H1 (cell line): ENCODE results near the gene PROKR1. TPM values are rescaled to one million over a fixed set of nuclear protein-coding genes. Genes with fewer than 3 reads are reported as not detected.

Experiments used
- CEBPB ChIP-seq: IDR thresholded peaks from 2 replicates; pipeline ENCODE4 v1.6.1; 2012; ENCODE audit warnings: low read depth, low read length
- CHD1 ChIP-seq: IDR thresholded peaks from 2 replicates; pipeline ENCODE4 v1.6.1; 2012; ENCODE audit warnings: low read depth, low read length, improper control_type of control experiment
- HDAC2 ChIP-seq, 2 experiments: fragments of 300-600 bp in 1 of 2; sonication (generic) in 1 of 2; IDR thresholded peaks; 2 replicates each; pipeline ENCODE4 v1.6.1; 2011 to 2012; ENCODE audit warnings: low read depth in 2 of 2, low read length in 2 of 2, mild to moderate bottlenecking in 2 of 2, moderate library complexity in 2 of 2, borderline replicate concordance in 1 of 2, inconsistent platforms in 1 of 2
- KDM5A ChIP-seq: fragments of 200-600 bp; IDR thresholded peaks from 2 replicates; pipeline ENCODE4 v1.7.1; 2012; ENCODE audit warnings: mild to moderate bottlenecking, low read length, inconsistent platforms, mixed read lengths
- RAD21 ChIP-seq, 2 experiments: IDR thresholded peaks in 1 of 2; conservative IDR thresholded peaks in 1 of 2; 2 replicates each; pipeline ENCODE4 v1.6.1; 2011; ENCODE audit warnings: low read depth in 2 of 2, low read length in 2 of 2, improper control_type of control experiment in 1 of 2, inconsistent platforms in 1 of 2, mild to moderate bottlenecking in 1 of 2, moderate library complexity in 1 of 2
- RFX5 ChIP-seq: IDR thresholded peaks from 2 replicates; pipeline ENCODE4 v1.6.1; 2011; ENCODE audit warnings: low read depth, low read length, improper control_type of control experiment, borderline replicate concordance
- polyA plus RNA-seq, 7 experiments: library from polyadenylated mRNA; depleted of rRNA in 3 of 7; stranded (reverse) in 5 of 7; unstranded in 2 of 7; fragments of >200 nt in 5 of 7; fragments of 200-250 nt in 2 of 7; gene quantifications; 1 replicate in 5 of 7; 2 replicates in 1 of 7; 4 replicates in 1 of 7; pipeline versions ENCODE4 v1.2.1 to v1.2.3, GENCODE V29; 2011 to 2013; ENCODE audit warnings: missing spikeins in 2 of 7, mixed read lengths in 2 of 7
- total RNA-seq: library from RNA; stranded (reverse); fragmentation: NEBNext Ultra II Directional; extraction: Animal tissue kit (Norgen Biotek cat#: 25700); gene quantifications from 2 replicates; pipeline ENCODE4 v1.2.1, GENCODE V29; 2021
- TF ChIP-seq, protein P1 (sequence below), 3 experiments: IDR thresholded peaks; 1 replicate in 2 of 3; 2 replicates in 1 of 3; pipeline versions ENCODE4 v1.5.1 to v1.6.1; 2011; ENCODE audit warnings: low read length in 3 of 3, mild to moderate bottlenecking in 3 of 3, inconsistent platforms in 2 of 3, low read depth in 1 of 3, moderate library complexity in 1 of 3; ENCODE audit not compliant: insufficient read depth in 1 of 3; ENCODE audit errors: control extremely low read depth in 1 of 3

The PROKR1 gene
- total and polyA plus RNA-seq, 2 of the 8 experiments (the other 6 are each of a cell fraction or from before 2014, with no cell fraction given) = 1.8 to 3.9 TPM

DNA sequence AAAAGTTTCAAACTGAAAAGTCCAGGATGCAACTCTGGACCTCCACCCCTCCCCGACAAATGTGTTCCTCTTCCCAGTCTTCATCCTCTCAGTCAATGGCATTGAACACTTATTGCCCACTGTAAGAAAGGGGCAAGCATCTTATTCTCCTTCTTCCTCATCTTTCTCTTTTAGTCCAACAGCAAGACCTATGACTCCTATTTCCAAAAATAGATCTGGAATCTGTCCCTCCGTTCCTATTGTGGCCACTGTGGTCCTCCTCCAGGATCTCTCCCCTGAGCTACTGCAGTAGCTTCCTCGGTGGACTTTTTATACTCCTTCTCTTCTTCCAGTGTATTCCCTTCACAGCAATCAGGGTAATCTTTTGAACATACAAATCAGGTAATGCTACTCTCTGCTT, 63.3 kb downstream of the PROKR1 start (continued):
- no peak for TF ChIP-seq HDAC2 (IDR thresholded peaks at IDR 0.05; ENCODE audit: borderline replicate concordance in 1 of 2, low read depth in 2 of 2, low read length in 2 of 2)
- no peak for TF ChIP-seq RFX5
- TF ChIP-seq CHD1 = no peak
- TF ChIP-seq KDM5A = no peak
- TF ChIP-seq CEBPB = no peak
- TF ChIP-seq, protein P1, sequence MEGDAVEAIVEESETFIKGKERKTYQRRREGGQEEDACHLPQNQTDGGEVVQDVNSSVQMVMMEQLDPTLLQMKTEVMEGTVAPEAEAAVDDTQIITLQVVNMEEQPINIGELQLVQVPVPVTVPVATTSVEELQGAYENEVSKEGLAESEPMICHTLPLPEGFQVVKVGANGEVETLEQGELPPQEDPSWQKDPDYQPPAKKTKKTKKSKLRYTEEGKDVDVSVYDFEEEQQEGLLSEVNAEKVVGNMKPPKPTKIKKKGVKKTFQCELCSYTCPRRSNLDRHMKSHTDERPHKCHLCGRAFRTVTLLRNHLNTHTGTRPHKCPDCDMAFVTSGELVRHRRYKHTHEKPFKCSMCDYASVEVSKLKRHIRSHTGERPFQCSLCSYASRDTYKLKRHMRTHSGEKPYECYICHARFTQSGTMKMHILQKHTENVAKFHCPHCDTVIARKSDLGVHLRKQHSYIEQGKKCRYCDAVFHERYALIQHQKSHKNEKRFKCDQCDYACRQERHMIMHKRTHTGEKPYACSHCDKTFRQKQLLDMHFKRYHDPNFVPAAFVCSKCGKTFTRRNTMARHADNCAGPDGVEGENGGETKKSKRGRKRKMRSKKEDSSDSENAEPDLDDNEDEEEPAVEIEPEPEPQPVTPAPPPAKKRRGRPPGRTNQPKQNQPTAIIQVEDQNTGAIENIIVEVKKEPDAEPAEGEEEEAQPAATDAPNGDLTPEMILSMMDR (IDR thresholded peaks at IDR 0.05; ENCODE audit: control extremely low read depth in 1 of 3, insufficient read depth in 1 of 3, low read depth in 1 of 3, low read length in 3 of 3) = no peak
- no peak for TF ChIP-seq RAD21 (IDR thresholded peaks at IDR 0.05 in 1 of 2, conservative IDR thresholded peaks at IDR 0.05 in 1 of 2; ENCODE audit: low read depth in 2 of 2, low read length in 2 of 2)

Other genes starting within 250 kb of the PROKR1 start
- 1.1 TPM in 2 replicates for gene FBXO48, start 176.3 kb upstream of the PROKR1 start, total RNA-seq
- 1.1 and 1.5 TPM in 2 replicates for gene FBXO48, start 176.3 kb upstream of the PROKR1 start, polyA plus RNA-seq (2011; rRNA removed)
- 4.4 and 4.9 TPM in 2 replicates for gene APLF, start 176.0 kb upstream of the PROKR1 start, total RNA-seq
- 7.3 and 10.6 TPM in 2 replicates for gene APLF, start 176.0 kb upstream of the PROKR1 start, polyA plus RNA-seq (2011; rRNA removed)
- 0.42 and 1.2 TPM in 2 replicates for gene ARHGAP25, start 91.2 kb downstream of the PROKR1 start, total RNA-seq
- gene ARHGAP25, start 91.2 kb downstream of the PROKR1 start, polyA plus RNA-seq (2011; rRNA removed) = 1.00 and 2.4 TPM in 2 replicates
- not detected in 2 replicates for gene BMP10, start 227.8 kb downstream of the PROKR1 start, total RNA-seq
- not detected in 2 replicates for gene BMP10, start 227.8 kb downstream of the PROKR1 start, polyA plus RNA-seq (2011; rRNA removed)